GM10266 (cell line): ENCODE measurements around the gene PARP16.
A peak's percentile ranks its signal among the peaks of the same experiment; 100 is the strongest.

Experiments used
- DNase-seq: peaks from one replicate; pipeline ENCODE4 v3.0.0; 2012; ENCODE audit errors: extremely low spot score
- CTCF ChIP-seq: IDR thresholded peaks from 2 replicates; pipeline ENCODE4 v1.5.1; 2012; ENCODE audit warnings: mild to moderate bottlenecking, low read depth; ENCODE audit not compliant: control insufficient read depth, insufficient read depth; ENCODE audit errors: missing control alignments

PARP16 gene

GRCh38 chr15:65258375-65259262 is 28.1 kb downstream of the PARP16 start:
- TF ChIP-seq CTCF: no peak
- no peak for DNase-seq

- no peak for DNase-seq
- TF ChIP-seq CTCF: no peak
Observed at GRCh38 chr15:65255486-65256140, 31.1 kb downstream of the PARP16 start.

DNA sequence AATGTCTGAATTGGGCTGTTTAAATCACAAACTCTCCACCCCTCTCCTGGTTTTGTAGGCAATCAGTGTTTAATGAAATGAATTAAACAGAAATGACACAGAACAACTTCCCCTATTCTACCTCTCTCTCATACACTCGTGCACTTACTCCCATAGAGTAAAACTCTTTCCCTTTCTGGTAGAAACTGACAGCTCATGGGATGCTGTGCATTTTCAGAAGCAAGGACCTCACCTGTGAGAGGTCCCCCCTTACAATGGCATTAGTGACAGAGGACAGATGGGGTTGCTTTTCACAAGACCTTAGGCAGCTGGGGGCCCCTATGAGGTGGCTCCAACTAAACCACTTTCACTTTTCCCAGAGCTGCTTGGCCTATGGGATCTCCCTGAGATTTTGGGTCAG is 31.9 kb downstream of the PARP16 start:
- DNase-seq: no peak
- TF ChIP-seq CTCF: no peak

DNA sequence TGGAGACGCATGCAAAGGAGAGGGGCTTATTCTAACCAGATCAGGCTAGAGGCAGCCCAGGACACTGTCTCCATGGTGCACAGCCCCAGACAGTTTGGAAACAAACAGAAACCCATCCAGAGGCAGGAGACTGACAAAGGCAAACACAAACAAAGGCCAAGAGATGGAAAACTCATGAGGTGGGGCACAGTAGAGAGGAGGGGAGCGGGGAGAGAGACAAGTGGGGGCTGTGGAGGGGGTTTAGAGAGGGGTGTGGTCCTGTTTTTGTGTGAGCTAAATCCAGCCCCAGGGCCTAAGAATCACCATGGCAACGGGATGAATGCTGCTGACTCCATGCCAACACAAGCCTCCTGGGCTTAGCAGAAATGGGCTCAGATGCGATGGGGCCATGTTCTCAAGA is 32.3 kb downstream of the PARP16 start:
- TF ChIP-seq CTCF: no peak
- DNase-seq: no peak

DNA sequence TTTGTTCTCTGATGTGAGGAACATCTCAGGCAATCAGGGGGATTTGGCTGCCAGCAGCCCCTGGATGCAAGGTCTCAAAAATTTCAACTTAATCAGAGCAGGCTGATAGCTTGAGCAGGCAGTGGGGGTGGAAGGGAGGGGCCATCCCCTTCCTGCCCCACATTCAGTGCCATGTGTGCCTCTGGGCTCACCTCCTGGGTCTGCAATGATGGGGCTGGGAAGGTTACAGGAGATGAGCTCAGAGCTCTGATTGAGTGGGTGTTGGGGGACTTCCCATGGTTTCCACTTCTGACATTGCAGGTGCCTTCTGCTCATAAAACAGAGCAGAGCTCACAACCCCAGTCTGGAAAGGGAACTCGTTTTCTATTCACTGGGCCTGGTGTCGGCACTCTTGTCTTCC is 37.0 kb downstream of the PARP16 start:
- no peak for TF ChIP-seq CTCF
- DNase-seq: peak; percentile 75

DNA sequence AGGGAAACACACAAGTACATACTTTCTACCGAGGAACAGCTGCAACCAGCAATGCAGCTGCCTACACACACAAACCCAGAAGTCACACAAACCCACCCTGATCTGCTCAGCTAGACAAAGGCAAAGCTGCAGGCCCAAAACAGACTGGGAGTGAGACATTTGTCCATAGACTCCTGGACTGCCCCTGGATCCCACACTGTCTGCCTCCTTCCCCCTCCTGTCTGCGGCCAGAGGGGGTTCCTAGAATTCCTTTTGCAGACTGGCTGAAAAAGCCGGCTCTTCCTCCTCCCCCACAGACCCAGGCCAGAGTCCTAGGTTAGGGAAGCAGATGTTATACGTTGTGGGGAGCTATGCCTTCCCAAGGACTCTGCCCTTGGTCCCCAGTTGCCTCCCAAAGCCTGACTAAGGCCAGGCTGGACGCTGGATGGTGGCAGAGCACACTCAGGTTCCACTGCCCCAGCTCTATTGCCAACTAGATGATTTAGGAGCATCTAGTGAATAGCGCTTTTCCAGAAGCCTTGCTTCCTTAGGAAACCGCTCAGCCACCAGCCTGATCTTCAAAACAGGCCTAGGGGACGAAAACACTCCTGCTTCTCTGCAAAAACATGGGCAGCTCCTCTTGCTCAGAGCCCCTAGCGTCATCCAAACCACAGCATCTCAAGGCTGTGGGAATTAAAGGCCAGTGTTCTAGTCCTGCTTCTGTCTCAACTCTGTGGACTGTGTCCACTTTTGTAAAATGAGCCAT is 38.0 kb downstream of the PARP16 start:
- DNase-seq: no peak

More for the DNA sequence above, 38.0 kb downstream of the PARP16 start:
- TF ChIP-seq CTCF: no peak
